ENCODE results near the gene NAALADL2. TPM values are rescaled to one million over a fixed set of nuclear protein-coding genes. Genes with fewer than 3 reads are reported as not detected.

NAALADL2 gene
- total RNA-seq, 1 experiment from 2014 or later, result 1.6 TPM

- no peaks in the 10 kb centered on the region for H3K4me1 ChIP-seq (ENCODE audit: insufficient read depth, low read length)
- H3K56ac ChIP-seq (ENCODE audit: insufficient read length, low read depth, low read length), result no peak overlapping the region
- no peak overlapping the region for H4K91ac ChIP-seq (ENCODE audit: insufficient read length, low read depth, low read length)
- no peak overlapping the region for H3K4ac ChIP-seq (ENCODE audit: low read depth, low read length)
- Mint-ChIP-seq H3K9me3 (peaks cover 7 to 9% of the 10 kb centered on the region in 2 experiments; a peak in 3 of 5 replicates), H3K4me1 (no peaks in the 10 kb centered on the region), H3K27ac (no peak overlapping the region), H3K36me3 (ENCODE audit: insufficient read depth in 1 of 3, low read depth in 3 of 3) (peaks cover 4 to 16% (median 5%) of the 10 kb centered on the region in 3 experiments), H3K27me3 (ENCODE audit: low read depth) (no peaks in the 10 kb centered on the region), H3K4me3 (no peak overlapping the region)
- H2BK20ac ChIP-seq (ENCODE audit: low read depth, low read length, poor library complexity, severe bottlenecking), result no peak overlapping the region
- TF ChIP-seq CTCF (conservative IDR thresholded peaks at IDR 0.05), result no peak
- no peaks in the 10 kb centered on the region for H3K79me2 ChIP-seq (ENCODE audit: insufficient read depth, low read length)
- H2AK5ac ChIP-seq (ENCODE audit: insufficient read length, low read length), result no peak overlapping the region
- no peak for DNase-seq
- no peak overlapping the region for H2AFZ ChIP-seq (ENCODE audit: low read length)
- no peak overlapping the region for H2BK12ac ChIP-seq (ENCODE audit: insufficient read length, low read depth, low read length)
- H3K18ac ChIP-seq (ENCODE audit: insufficient read length, low read depth, low read length), result no peak overlapping the region
- H3K14ac ChIP-seq (ENCODE audit: insufficient read depth, low read length), result no peak overlapping the region
- H3T11ph ChIP-seq (ENCODE audit: low read length), result no peak overlapping the region
- H3K79me1 ChIP-seq (ENCODE audit: insufficient read depth, low read depth, low read length, poor library complexity, severe bottlenecking), result no peaks in the 10 kb centered on the region
- H2BK15ac ChIP-seq (ENCODE audit: low read depth, low read length), result no peak overlapping the region
- no peaks in the 10 kb centered on the region for H3K9me3 ChIP-seq (ENCODE audit: control insufficient read depth, low read depth, low read length)
- no peak overlapping the region for H4K5ac ChIP-seq (ENCODE audit: insufficient read length, low read depth, low read length)
- no peaks in the 10 kb centered on the region for H3K27me3 ChIP-seq (ENCODE audit: insufficient read depth, low read length)
- no peak overlapping the region for H2BK120ac ChIP-seq (ENCODE audit: low read depth, low read length, poor library complexity, severe bottlenecking)
- no peak overlapping the region for H4K8ac ChIP-seq (replicated peaks; ENCODE audit: insufficient read length, low read depth, low read length)
- no peak overlapping the region for H3K4me2 ChIP-seq (ENCODE audit: insufficient read depth, insufficient read length, low read length)
- H3K23me2 ChIP-seq (ENCODE audit: insufficient read length, low read depth, low read length, poor library complexity, severe bottlenecking), result no peaks in the 10 kb centered on the region
- no peaks in the 10 kb centered on the region for H4K20me1 ChIP-seq (ENCODE audit: control insufficient read depth, insufficient read depth, insufficient read length)
- H3K27ac ChIP-seq (ENCODE audit: insufficient read length, low read depth, low read length), result no peak overlapping the region
- no peak overlapping the region for H2BK5ac ChIP-seq (ENCODE audit: insufficient read length, low read length)
- no CpG with 5 or more reads among the region's 3 CpGs for WGBS (ENCODE audit: extremely low coverage, insufficient read length, low lambda C conversion rate)
- H3K9ac ChIP-seq (ENCODE audit: extremely low read depth, insufficient read length, low read length), result no peak overlapping the region
- no peak overlapping the region for H3K23ac ChIP-seq (ENCODE audit: insufficient read length, low read depth, low read length)
Measured at GRCh38 chr3:175443682-175444081, 584.5 kb downstream of the NAALADL2 start.

Data from H9 (cell line).